ENCODE data around the gene MACF1. TPM values are rescaled to one million over a fixed set of nuclear protein-coding genes. Genes with fewer than 3 reads are reported as not detected.
"Not testable (repeated sequence)": the region's sequence is repeated elsewhere in the genome, so short reads cannot be mapped to it uniquely, and the experiment has no call there.

MACF1 gene
- total and polyA plus RNA-seq, 2 of the 13 experiments (the other 11 are each of a cell fraction or from before 2014, with no cell fraction given) = 36.7 to 65.4 TPM

DNA sequence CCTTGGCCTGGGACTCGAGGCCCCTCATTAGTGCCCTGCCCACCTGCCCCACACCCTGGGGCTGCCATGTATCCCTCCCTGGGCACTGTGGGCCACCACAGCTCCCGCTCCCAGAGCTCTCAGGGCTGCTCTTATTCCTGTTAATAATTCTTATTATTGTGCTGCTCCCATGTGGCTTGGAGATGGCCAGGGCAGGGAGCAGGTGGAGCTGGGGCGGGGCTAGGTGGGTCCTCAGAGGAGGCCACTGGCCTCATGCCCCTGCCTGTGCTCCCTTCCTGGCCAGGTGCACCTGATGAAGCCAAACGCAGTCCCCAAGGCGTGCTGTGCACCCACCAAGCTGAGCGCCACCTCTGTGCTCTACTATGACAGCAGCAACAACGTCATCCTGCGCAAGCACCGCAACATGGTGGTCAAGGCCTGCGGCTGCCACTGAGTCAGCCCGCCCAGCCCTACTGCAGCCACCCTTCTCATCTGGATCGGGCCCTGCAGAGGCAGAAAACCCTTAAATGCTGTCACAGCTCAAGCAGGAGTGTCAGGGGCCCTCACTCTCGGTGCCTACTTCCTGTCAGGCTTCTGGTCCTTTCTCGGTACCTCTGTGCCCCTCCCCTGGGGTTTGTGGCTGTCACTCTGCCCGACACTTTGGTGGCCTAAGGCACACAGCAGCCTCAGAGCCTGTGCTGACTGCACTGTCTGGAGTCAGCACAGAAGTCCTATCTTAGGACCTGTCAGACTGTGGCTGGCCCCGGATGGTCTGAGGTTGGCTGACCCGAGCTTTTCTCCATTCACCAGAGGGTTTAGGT is 321.1 kb downstream of the MACF1 start:
- Histone ChIP-seq H2AFZ (ENCODE audit: low read length) (no peak overlapping the region), H3K4me2 (ENCODE audit: low read depth, low read length) (no peak overlapping the region), H3K9me3 (ENCODE audit: low read length) (no peaks in the 10 kb centered on the region), H3K36me3 (replicated peaks in 1 of 2; ENCODE audit: control insufficient read depth in 1 of 2, insufficient read depth in 2 of 2, low read length in 2 of 2) (no peaks in the 10 kb centered on the region), H4K20me1 (ENCODE audit: insufficient read depth, low read length) (no peaks in the 10 kb centered on the region), H3K79me2 (ENCODE audit: insufficient read depth, low read length) (no peaks in the 10 kb centered on the region), H3K4me1 (ENCODE audit: insufficient read depth, low read length) (no peaks in the 10 kb centered on the region), H3K27ac (ENCODE audit: extremely low read length, insufficient read depth, low read length) (no peak overlapping the region), H3K27me3 (ENCODE audit: control insufficient read depth in 1 of 2, insufficient read depth in 2 of 2, low read length in 2 of 2) (no peaks in the 10 kb centered on the region), H3K9ac (ENCODE audit: insufficient read depth, low read depth, low read length) (no peak overlapping the region), H3K4me3 (replicated peaks in 1 of 3; ENCODE audit: insufficient read depth in 1 of 3, low read depth in 2 of 3, low read length in 3 of 3) (no peak overlapping the region)
- no peak for FAIRE-seq
- intact Hi-C loops (cut with micrococcal nuclease; ENCODE audit: unreplicated experiment) (no loop called here), in situ Hi-C loops (cut with HindIII; ENCODE audit: extremely low pct_ligation_motif_present, low pct_unique_long_range_greater_than_20kb) (loop anchor here (25.0 kb wide), 1 partner anchor 438 kb away; no protein-coding TSS in a partner anchor)
- WGBS (ENCODE audit: low lambda C conversion rate) = 88% methylated on average over 11 of the region's 17 CpGs
- ChIA-PET POLR2A (no interaction called here), CTCF (ENCODE audit: low intra/inter-chr PET ratio, low total read pairs) (no interaction called here)
- no peak for DNase-seq (ENCODE audit: low spot score)
- TF ChIP-seq AKAP8 (CRISPR knock-in tag; IDR thresholded peaks at IDR 0.05) (no peak), ZNF768 (CRISPR knock-in tag; IDR thresholded peaks at IDR 0.05) (peak; percentile 40; the same call in 1 of the 2 replicates)
- no TSS peak for BruUV-seq (replicated peaks)
- ATAC-seq = no peak

DNA sequence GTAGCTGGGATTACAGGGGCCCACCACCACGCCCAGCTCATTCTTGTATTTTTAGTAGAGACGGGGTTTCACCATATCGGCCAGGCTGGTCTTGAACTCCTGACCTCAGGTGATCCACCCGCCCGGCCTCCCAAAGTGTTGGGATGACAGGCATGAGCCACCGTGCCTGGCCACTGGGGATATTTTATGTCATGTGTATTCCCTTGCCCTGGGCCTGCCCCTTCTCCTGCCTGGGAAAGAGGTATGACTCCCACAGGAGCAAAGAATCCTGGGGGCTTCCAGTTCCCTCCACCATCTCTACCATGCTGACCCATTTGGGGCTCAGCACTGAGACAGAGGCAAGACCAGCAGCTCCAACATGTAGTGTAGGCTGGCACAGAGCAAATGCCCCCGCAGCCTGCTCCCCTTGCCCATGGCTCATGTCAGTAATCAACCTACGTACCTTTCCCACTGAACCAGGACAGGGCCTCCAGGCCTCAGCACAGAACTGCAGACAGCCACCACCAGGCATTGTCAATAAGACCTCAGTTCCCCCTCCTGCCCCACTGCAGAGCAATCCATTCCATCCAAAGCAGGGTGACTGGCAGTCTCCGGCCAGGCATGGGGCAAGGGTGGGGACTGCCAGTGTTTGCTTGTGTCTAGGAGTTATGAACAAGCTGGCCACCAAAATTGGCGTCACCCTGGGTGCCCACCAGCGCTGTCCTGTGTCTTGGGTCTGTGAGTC is 322.1 kb downstream of the MACF1 start:
- POLR2A ChIA-PET = no interaction called here

DNA sequence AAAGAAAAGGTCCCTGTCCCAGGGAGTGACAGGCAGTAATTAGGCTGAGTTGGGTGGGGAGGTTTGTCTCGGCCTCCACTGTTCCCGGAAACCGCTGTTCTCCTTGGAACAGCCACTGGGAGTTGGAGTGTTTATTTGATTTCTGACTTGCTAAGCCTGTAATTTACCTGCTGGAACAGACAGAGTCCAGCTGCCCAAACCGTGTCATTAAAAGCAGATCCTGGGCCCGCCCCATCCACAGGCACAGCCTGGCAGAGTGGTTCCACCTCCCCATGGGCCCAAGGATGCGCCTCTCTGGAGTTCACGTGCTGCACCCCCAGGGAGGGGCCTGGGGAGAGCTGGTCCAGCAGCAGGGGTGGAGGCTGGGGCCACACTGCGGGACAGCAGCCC is 322.7 kb downstream of the MACF1 start:
- FAIRE-seq; CTCF ChIA-PET (ENCODE audit: low intra/inter-chr PET ratio, low total read pairs); ATAC-seq; H3K27me3 ChIP-seq (ENCODE audit: control insufficient read depth in 1 of 2, insufficient read depth in 2 of 2, low read length in 2 of 2); H3K79me2 ChIP-seq (ENCODE audit: insufficient read depth, low read length); H3K36me3 ChIP-seq (replicated peaks in 1 of 2; ENCODE audit: control insufficient read depth in 1 of 2, insufficient read depth in 2 of 2, low read length in 2 of 2); H2AFZ ChIP-seq (ENCODE audit: low read length); intact Hi-C loops (cut with micrococcal nuclease; ENCODE audit: unreplicated experiment); BruUV-seq (replicated peaks); H3K4me2 ChIP-seq (ENCODE audit: low read depth, low read length); DNase-seq (ENCODE audit: low spot score); H3K27ac ChIP-seq (ENCODE audit: extremely low read length, insufficient read depth, low read length); H4K20me1 ChIP-seq (ENCODE audit: insufficient read depth, low read length); POLR2A ChIA-PET; H3K4me1 ChIP-seq (ENCODE audit: insufficient read depth, low read length); H3K4me3 ChIP-seq (replicated peaks in 1 of 3; ENCODE audit: insufficient read depth in 1 of 3, low read depth in 2 of 3, low read length in 3 of 3); H3K9me3 ChIP-seq (ENCODE audit: low read length); H3K9ac ChIP-seq (ENCODE audit: insufficient read depth, low read depth, low read length): not testable (repeated sequence)
- in situ Hi-C loops (cut with HindIII; ENCODE audit: extremely low pct_ligation_motif_present, low pct_unique_long_range_greater_than_20kb) = loop anchor here (25.0 kb wide), 1 partner anchor 440 kb away; no protein-coding TSS in a partner anchor
- 80% methylated on average over 1 of the region's 8 CpGs for WGBS (ENCODE audit: low lambda C conversion rate)

More for the DNA sequence above, 322.1 kb downstream of the MACF1 start:
- Histone ChIP-seq H3K79me2 (ENCODE audit: insufficient read depth, low read length) (no peaks in the 10 kb centered on the region), H3K27ac (ENCODE audit: extremely low read length, insufficient read depth, low read length) (no peak overlapping the region), H3K4me1 (ENCODE audit: insufficient read depth, low read length) (no peaks in the 10 kb centered on the region), H3K4me3 (replicated peaks in 1 of 3; ENCODE audit: insufficient read depth in 1 of 3, low read depth in 2 of 3, low read length in 3 of 3) (no peak overlapping the region), H3K36me3 (replicated peaks in 1 of 2; ENCODE audit: control insufficient read depth in 1 of 2, insufficient read depth in 2 of 2, low read length in 2 of 2) (no peaks in the 10 kb centered on the region), H2AFZ (ENCODE audit: low read length) (no peak overlapping the region), H3K27me3 (ENCODE audit: control insufficient read depth in 1 of 2, insufficient read depth in 2 of 2, low read length in 2 of 2) (no peaks in the 10 kb centered on the region), H3K9ac (ENCODE audit: insufficient read depth, low read depth, low read length) (no peak overlapping the region), H3K9me3 (ENCODE audit: low read length) (no peaks in the 10 kb centered on the region), H3K4me2 (ENCODE audit: low read depth, low read length) (no peak overlapping the region), H4K20me1 (ENCODE audit: insufficient read depth, low read length) (no peaks in the 10 kb centered on the region)
- TF ChIP-seq, protein P1, sequence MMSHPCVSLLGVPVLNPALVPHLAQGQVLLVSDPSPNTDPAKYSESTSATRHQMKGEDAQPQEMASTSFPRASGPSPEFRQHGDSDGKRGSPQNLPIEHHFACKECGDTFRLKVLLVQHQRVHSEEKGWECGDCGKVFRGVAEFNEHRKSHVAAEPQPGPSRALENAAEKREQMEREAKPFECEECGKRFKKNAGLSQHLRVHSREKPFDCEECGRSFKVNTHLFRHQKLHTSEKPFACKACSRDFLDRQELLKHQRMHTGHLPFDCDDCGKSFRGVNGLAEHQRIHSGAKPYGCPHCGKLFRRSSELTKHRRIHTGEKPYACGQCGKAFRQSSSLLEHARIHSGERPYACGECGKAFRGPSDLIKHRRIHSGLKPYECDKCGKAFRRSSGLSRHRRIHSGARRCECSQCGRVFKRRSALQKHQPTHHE (CRISPR knock-in tag; IDR thresholded peaks at IDR 0.05; ENCODE audit: borderline replicate concordance) = no peak
- ATAC-seq (no peak), DNase-seq (ENCODE audit: low spot score) (no peak), FAIRE-seq (no peak)
- BruUV-seq (replicated peaks) = no TSS peak
- 97% methylated on average over 9 of the region's 11 CpGs for WGBS (ENCODE audit: low lambda C conversion rate)
- CTCF ChIA-PET (ENCODE audit: low intra/inter-chr PET ratio, low total read pairs) = no interaction called here
- in situ Hi-C loops (cut with HindIII; ENCODE audit: extremely low pct_ligation_motif_present, low pct_unique_long_range_greater_than_20kb) = loop anchor here (25.0 kb wide), 1 partner anchor 439 kb away; no protein-coding TSS in a partner anchor
- intact Hi-C loops (cut with micrococcal nuclease; ENCODE audit: unreplicated experiment) = no loop called here

Measured in HepG2 (cell line).